Measurements from ENCODE around the gene RAB6B.

Gene RAB6B

DNA sequence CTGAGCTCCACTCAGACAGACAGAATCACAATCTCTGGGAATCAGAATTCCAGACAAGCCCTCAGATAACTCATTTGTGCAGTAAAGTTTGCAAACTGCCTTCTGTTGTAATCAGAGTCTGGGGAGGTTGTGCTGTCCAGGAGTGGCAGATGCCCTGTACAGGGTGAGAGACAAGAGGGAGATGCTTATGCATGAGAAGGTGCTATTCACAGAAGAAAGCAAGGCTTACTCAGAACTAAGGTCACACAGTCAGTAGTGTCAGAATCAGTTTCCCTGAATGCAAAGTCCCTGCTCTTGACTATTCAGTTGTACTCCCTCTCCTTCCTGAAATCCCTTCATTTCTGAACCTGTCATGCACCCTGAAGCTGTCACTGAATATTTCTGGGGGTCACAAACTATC is 46.3 kb downstream of the RAB6B start:
- H3K4me3 ChIP-seq (ENCODE audit: low read length): no peak overlapping the region

GRCh38 chr3:133845127-133845526 is 50.6 kb downstream of the RAB6B start:
- Histone ChIP-seq H3K36me3 (ENCODE audit: insufficient read depth, low read depth, low read length) (no peaks in the 10 kb centered on the region), H3K27ac (ENCODE audit: low read length) (no peak overlapping the region), H3K27me3 (ENCODE audit: insufficient read depth, low read length) (no peaks in the 10 kb centered on the region), H3K4me3 (ENCODE audit: low read length) (no peak overlapping the region), H3K9ac (ENCODE audit: low read depth, low read length) (no peak overlapping the region), H3K4me1 (ENCODE audit: insufficient read depth, low read length) (no peaks in the 10 kb centered on the region), H3K9me3 (ENCODE audit: insufficient read depth, low read depth, low read length) (no peaks in the 10 kb centered on the region)

More for the DNA sequence above, 46.3 kb downstream of the RAB6B start:
- H3K36me3 ChIP-seq (ENCODE audit: insufficient read depth, low read depth, low read length): no peaks in the 10 kb centered on the region
- no peaks in the 10 kb centered on the region for H3K9me3 ChIP-seq (ENCODE audit: insufficient read depth, low read depth, low read length)
- no peaks in the 10 kb centered on the region for H3K27me3 ChIP-seq (ENCODE audit: insufficient read depth, low read length)
- H3K4me1 ChIP-seq (ENCODE audit: insufficient read depth, low read length): no peaks in the 10 kb centered on the region; the same call in 1 of the 2 replicates
- no peak overlapping the region for H3K27ac ChIP-seq (ENCODE audit: low read length)
- no peak overlapping the region for H3K9ac ChIP-seq (ENCODE audit: low read depth, low read length)

DNA sequence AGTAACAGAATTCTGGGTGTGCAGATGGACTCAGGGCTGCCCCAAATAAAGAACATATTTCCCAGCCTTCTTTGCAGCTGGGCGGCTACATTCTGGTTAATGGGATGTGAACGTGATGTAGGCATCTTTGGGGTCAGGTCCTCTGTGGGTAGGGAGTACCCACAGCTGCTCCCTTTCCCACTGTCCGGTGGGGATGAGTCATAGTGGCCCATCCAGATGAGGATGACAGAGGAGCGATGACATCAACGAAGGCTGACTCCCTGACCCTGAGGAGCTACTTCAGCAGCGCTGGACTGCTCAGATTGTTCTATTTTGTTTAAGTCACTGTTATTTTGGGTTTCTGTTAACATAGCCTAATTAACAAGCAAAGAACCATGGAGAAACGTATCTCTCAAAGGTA is 52.0 kb downstream of the RAB6B start:
- Histone ChIP-seq H3K9me3 (ENCODE audit: insufficient read depth, low read depth, low read length) (no peaks in the 10 kb centered on the region), H3K27ac (ENCODE audit: low read length) (no peak overlapping the region), H3K36me3 (ENCODE audit: insufficient read depth, low read depth, low read length) (no peaks in the 10 kb centered on the region), H3K4me1 (ENCODE audit: insufficient read depth, low read length) (no peaks in the 10 kb centered on the region), H3K9ac (ENCODE audit: low read depth, low read length) (no peak overlapping the region), H3K27me3 (ENCODE audit: insufficient read depth, low read length) (no peaks in the 10 kb centered on the region), H3K4me3 (ENCODE audit: low read length) (no peak overlapping the region)

DNA sequence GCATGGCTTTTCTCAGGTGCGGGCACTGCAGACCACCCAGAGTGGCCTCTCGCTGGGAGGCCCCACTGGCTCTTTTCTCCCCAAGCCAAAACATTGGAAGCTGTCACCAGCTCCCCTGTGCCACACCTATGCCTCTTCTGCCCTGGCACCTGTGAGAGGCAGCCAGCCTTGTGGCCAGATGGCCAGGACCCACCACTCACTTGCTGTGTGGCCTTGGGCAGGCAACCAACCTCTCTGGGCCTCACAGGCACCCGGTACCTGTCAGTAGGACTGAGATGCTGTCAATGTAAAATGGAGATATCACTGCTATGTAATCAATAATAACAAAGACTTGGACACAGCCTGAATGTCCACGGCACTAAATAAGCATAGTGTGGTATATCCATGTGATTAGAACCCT is 53.5 kb downstream of the RAB6B start:
- no peaks in the 10 kb centered on the region for H3K4me1 ChIP-seq (ENCODE audit: insufficient read depth, low read length)
- no peaks in the 10 kb centered on the region for H3K9me3 ChIP-seq (ENCODE audit: insufficient read depth, low read depth, low read length)
- no peak overlapping the region for H3K9ac ChIP-seq (ENCODE audit: low read depth, low read length)
- H3K27me3 ChIP-seq (ENCODE audit: insufficient read depth, low read length): no peaks in the 10 kb centered on the region
- no peaks in the 10 kb centered on the region for H3K36me3 ChIP-seq (ENCODE audit: insufficient read depth, low read depth, low read length)
- H3K4me3 ChIP-seq (ENCODE audit: low read length): no peak overlapping the region
- H3K27ac ChIP-seq (ENCODE audit: low read length): no peak overlapping the region

DNA sequence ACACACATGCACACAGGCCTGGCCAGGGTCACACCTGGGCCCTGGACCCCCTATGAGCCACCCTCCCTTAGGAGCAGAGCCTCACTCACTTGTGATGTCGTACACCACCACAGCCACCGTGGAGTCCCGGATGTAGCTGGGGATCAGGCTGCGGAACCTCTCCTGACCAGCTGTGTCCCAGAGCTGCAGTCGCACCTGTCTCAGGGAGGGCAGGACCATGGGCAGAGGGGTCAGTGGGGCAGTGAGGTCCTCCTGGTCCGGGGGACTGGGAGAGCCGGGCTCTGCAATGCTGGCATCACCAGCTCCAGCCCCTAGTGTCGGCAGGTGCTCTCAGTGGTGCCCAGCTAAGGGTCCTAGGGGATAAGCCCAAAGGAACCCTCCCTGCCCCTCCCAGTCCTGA is 54.5 kb downstream of the RAB6B start:
- Histone ChIP-seq H3K4me3 (ENCODE audit: low read length) (no peak overlapping the region), H3K27ac (ENCODE audit: low read length) (no peak overlapping the region), H3K36me3 (ENCODE audit: insufficient read depth, low read depth, low read length) (no peaks in the 10 kb centered on the region), H3K9ac (ENCODE audit: low read depth, low read length) (no peak overlapping the region), H3K4me1 (ENCODE audit: insufficient read depth, low read length) (no peaks in the 10 kb centered on the region), H3K9me3 (ENCODE audit: insufficient read depth, low read depth, low read length) (no peaks in the 10 kb centered on the region), H3K27me3 (ENCODE audit: insufficient read depth, low read length) (no peaks in the 10 kb centered on the region)

GRCh38 chr3:133840767-133841166 is 54.9 kb downstream of the RAB6B start:
- Histone ChIP-seq H3K4me1 (ENCODE audit: insufficient read depth, low read length) (no peaks in the 10 kb centered on the region), H3K27ac (ENCODE audit: low read length) (no peak overlapping the region), H3K27me3 (ENCODE audit: insufficient read depth, low read length) (no peaks in the 10 kb centered on the region), H3K9ac (ENCODE audit: low read depth, low read length) (no peak overlapping the region), H3K36me3 (ENCODE audit: insufficient read depth, low read depth, low read length) (no peaks in the 10 kb centered on the region), H3K4me3 (ENCODE audit: low read length) (no peak overlapping the region), H3K9me3 (ENCODE audit: insufficient read depth, low read depth, low read length) (no peaks in the 10 kb centered on the region)

GRCh38 chr3:133840055-133840737 is 55.5 kb downstream of the RAB6B start:
- no peaks in the 10 kb centered on the region for H3K4me1 ChIP-seq (ENCODE audit: insufficient read depth, low read length)
- H3K9ac ChIP-seq (ENCODE audit: low read depth, low read length): no peak overlapping the region
- no peaks in the 10 kb centered on the region for H3K36me3 ChIP-seq (ENCODE audit: insufficient read depth, low read depth, low read length)
- H3K27me3 ChIP-seq (ENCODE audit: insufficient read depth, low read length): no peaks in the 10 kb centered on the region
- no peak overlapping the region for H3K27ac ChIP-seq (ENCODE audit: low read length)
- no peaks in the 10 kb centered on the region for H3K9me3 ChIP-seq (ENCODE audit: insufficient read depth, low read depth, low read length)
- H3K4me3 ChIP-seq (ENCODE audit: low read length): no peak overlapping the region

GRCh38 chr3:133838916-133839800 is 56.5 kb downstream of the RAB6B start:
- H3K4me3 ChIP-seq (ENCODE audit: low read length): no peak overlapping the region
- no peak overlapping the region for H3K9ac ChIP-seq (ENCODE audit: low read depth, low read length)
- H3K9me3 ChIP-seq (ENCODE audit: insufficient read depth, low read depth, low read length): no peaks in the 10 kb centered on the region
- H3K27ac ChIP-seq (ENCODE audit: low read length): no peak overlapping the region
- H3K27me3 ChIP-seq (ENCODE audit: insufficient read depth, low read length): no peaks in the 10 kb centered on the region
- H3K4me1 ChIP-seq (ENCODE audit: insufficient read depth, low read length): no peaks in the 10 kb centered on the region
- no peaks in the 10 kb centered on the region for H3K36me3 ChIP-seq (ENCODE audit: insufficient read depth, low read depth, low read length)

DNA sequence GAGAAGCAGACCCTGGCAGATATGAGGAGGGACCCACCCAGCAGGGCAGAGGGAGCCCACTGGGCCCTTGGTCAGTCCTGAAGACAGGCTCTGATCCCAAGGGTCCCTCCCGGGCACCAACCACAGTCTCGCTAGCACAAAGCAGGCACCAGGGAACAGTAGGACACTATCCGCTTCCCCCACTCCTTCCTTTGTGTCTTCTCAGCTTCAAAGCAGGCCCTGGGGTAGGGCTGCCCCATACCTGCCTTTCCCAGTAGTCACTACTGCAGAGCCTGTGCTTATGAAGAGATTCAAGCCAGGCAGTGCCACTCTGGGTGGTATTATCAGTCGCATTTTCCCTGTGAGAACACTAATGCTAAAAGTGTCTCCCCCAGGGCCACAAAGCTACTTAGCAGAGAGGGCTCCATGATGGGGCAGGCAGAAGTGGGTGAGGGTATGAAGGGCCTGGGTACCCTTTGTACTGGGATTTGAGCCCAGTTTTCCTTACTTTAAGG is 57.3 kb downstream of the RAB6B start:
- no peaks in the 10 kb centered on the region for H3K9me3 ChIP-seq (ENCODE audit: insufficient read depth, low read depth, low read length)
- no peaks in the 10 kb centered on the region for H3K36me3 ChIP-seq (ENCODE audit: insufficient read depth, low read depth, low read length)
- H3K27ac ChIP-seq (ENCODE audit: low read length): no peak overlapping the region
- no peaks in the 10 kb centered on the region for H3K27me3 ChIP-seq (ENCODE audit: insufficient read depth, low read length)
- H3K4me1 ChIP-seq (ENCODE audit: insufficient read depth, low read length): no peaks in the 10 kb centered on the region
- no peak overlapping the region for H3K9ac ChIP-seq (ENCODE audit: low read depth, low read length)
- no peak overlapping the region for H3K4me3 ChIP-seq (ENCODE audit: low read length)

DNA sequence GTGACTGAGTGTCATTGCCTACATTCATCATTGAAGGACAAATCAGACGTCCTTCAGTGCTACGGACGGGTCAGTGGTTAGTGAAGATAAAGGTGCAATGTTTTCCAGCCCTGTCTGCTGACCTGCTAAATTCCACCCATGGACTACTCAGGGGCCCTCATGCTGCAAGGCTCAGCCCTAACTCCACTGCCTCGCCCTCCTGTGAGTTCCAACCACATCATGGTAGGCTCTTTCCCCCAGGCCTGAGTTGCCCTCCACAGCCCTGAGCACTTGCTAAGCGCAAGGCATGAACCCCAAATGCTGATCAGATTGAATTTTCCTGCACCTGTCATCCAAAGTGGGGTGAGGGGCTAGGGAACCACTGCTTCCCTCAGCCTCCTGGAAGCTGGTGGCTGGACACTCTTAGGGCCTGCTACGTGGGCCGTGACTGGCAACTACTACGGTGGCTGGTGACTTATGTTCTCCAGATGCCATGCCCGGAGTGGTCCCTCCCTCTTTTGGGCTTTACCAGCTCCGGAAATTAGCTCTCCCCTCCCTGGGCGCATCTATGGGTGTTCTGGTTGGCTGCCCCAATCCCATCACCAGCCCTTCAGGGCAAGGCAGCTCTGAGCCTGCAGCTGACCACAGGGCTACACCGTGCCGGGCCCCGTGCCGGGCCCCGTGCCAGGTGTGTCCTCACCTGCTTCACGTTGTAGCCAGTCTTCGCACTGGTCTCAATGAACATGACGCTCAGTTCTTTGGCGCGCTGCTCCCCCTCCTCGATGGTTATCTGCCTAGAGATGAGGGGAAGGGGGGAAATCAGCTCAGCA is 58.0 kb downstream of the RAB6B start:
- Histone ChIP-seq H3K9me3 (ENCODE audit: insufficient read depth, low read depth, low read length) (no peaks in the 10 kb centered on the region), H3K27me3 (ENCODE audit: insufficient read depth, low read length) (no peaks in the 10 kb centered on the region), H3K4me3 (ENCODE audit: low read length) (no peak overlapping the region), H3K9ac (ENCODE audit: low read depth, low read length) (no peak overlapping the region), H3K4me1 (ENCODE audit: insufficient read depth, low read length) (no peaks in the 10 kb centered on the region), H3K27ac (ENCODE audit: low read length) (no peak overlapping the region), H3K36me3 (ENCODE audit: insufficient read depth, low read depth, low read length) (no peaks in the 10 kb centered on the region)

- Histone ChIP-seq H3K9ac (ENCODE audit: low read depth, low read length) (no peak overlapping the region), H3K4me3 (ENCODE audit: low read length) (no peak overlapping the region), H3K27me3 (ENCODE audit: insufficient read depth, low read length) (no peaks in the 10 kb centered on the region), H3K9me3 (ENCODE audit: insufficient read depth, low read depth, low read length) (no peaks in the 10 kb centered on the region), H3K4me1 (ENCODE audit: insufficient read depth, low read length) (no peaks in the 10 kb centered on the region), H3K36me3 (ENCODE audit: insufficient read depth, low read depth, low read length) (no peaks in the 10 kb centered on the region), H3K27ac (ENCODE audit: low read length) (no peak overlapping the region)
Measured at GRCh38 chr3:133836497-133837158, 59.1 kb downstream of the RAB6B start.

All from iPS-20b (cell line).